GM13977 (cell line): ENCODE data around the gene CLSTN2.

Experiments
- DNase-seq: peaks from one replicate; pipeline ENCODE4 v3.0.0; 2012; ENCODE audit warnings: low spot score
- in situ Hi-C: fragments of 300-500 bp; cut with MboI; formaldehyde crosslinking; loops from one replicate; pipeline ENCODE4 v1.12.0; 2022; ENCODE audit warnings: low sequenced_read_pairs, low pct_unique_long_range_greater_than_20kb, mixed read lengths, inconsistent platforms; ENCODE audit not compliant: unreplicated experiment
- TF ChIP-seq, protein P1 (sequence below): IDR thresholded peaks from 2 replicates; pipeline ENCODE4 v1.5.1; 2012; ENCODE audit warnings: mild to moderate bottlenecking, control low read depth; ENCODE audit not compliant: insufficient read depth; ENCODE audit errors: extremely low read depth, missing control alignments

Gene CLSTN2

DNA sequence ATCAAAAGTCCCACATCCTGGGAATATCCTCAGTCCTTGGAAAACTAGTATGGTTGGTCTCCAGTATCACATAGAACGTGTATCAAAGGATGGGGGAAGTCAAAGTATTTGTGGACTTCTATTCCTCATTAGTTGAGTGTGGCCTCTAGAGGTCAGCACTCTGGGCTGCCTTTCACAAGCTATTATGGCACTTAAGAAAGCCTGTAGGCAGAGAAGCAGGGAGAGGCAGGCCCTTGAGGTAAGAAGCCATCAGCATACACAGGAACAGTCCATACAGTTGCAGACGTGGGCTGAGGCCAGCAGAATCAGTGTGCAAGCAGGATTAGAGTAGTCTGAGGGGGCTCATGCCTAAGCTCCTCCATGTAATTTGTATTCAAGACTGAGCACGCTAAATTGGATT, 341.7 kb downstream of the CLSTN2 start:
- TF ChIP-seq, protein P1, sequence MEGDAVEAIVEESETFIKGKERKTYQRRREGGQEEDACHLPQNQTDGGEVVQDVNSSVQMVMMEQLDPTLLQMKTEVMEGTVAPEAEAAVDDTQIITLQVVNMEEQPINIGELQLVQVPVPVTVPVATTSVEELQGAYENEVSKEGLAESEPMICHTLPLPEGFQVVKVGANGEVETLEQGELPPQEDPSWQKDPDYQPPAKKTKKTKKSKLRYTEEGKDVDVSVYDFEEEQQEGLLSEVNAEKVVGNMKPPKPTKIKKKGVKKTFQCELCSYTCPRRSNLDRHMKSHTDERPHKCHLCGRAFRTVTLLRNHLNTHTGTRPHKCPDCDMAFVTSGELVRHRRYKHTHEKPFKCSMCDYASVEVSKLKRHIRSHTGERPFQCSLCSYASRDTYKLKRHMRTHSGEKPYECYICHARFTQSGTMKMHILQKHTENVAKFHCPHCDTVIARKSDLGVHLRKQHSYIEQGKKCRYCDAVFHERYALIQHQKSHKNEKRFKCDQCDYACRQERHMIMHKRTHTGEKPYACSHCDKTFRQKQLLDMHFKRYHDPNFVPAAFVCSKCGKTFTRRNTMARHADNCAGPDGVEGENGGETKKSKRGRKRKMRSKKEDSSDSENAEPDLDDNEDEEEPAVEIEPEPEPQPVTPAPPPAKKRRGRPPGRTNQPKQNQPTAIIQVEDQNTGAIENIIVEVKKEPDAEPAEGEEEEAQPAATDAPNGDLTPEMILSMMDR: peak; percentile 47
- DNase-seq: no peak
- in situ Hi-C loops: no loop called here

DNA sequence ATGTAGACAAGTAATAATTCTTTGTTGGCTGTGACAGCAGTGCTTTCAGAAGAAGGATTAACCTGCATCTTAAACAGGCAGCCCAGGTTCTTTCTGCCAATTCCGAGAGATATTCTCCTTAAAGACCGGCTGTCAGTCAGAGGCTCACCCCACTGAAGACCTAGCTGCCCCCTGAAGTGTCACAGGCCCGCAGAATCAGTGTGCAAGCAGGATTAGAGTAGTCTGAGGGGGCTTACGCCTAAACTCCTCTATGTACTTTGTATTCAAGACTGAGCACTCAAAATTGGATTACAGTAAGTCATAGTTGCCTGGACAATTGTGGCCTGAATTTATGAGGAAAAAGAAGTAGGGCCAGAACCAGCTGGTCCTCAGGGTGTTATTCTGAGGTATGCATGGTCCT, 342.9 kb downstream of the CLSTN2 start:
- DNase-seq: no peak
- in situ Hi-C loops: no loop called here
- TF ChIP-seq, protein P1: no peak

DNA sequence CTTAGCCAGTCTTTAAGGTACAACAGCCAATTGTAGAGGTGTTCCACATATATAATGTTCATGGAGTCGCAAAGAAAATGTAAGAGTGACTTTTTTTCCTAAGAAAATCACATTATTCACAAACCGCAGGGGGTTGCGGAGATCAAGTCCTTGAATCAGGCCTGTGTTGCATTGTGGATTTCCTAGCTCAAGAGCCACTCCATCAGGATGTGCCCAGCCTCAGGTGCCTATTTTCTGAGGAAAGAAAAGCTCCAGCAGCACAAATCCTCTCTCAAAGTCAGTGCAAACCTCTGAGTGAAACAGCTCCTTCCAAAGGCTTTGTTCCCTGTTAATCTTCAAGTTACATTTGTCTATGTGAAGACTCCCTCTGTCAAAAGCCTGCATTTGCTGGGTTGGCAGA, 349.4 kb downstream of the CLSTN2 start:
- DNase-seq: no peak
- TF ChIP-seq, protein P1: no peak
- in situ Hi-C loops: no loop called here

DNA sequence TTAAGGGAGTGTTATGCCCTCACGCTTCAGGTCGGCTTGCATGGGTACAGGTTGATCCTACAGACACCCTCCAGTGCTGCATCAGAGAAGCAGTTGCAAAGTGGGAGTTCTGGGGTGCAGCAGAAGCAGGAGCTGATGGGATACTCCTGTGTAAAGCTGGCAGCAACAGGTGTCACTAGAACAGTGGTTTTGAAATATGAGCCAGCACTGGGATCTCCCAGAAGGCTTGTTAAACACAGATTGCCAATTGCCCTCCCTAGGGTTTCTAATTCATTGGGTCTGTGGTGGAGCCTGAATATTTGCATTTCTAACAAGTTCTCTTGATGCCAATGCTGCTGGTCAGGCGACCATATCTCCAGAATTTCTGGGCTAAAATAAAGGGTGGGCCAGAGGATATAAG, 350.4 kb downstream of the CLSTN2 start:
- TF ChIP-seq, protein P1: no peak
- DNase-seq: no peak
- in situ Hi-C loops: no loop called here

DNA sequence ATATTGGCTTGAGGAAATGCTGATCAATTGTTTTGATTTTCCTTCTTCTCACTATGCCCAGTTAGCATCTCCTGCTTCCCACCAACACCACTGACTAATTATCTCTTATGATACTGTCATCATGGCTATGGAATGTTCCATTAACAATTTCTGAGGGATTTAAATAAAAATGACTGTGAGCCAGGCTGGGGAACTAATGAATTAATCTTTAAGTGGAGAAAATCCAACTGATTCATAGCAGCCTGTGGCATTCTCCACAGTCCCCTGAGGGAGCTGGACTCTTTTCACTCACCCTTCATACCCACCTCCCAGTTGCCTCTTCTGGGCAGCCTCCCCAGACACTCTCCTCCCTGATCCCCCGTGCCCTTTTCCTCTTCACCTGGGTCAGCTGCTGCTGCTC, 353.6 kb downstream of the CLSTN2 start:
- TF ChIP-seq, protein P1: no peak
- in situ Hi-C loops: no loop called here
- no peak for DNase-seq

DNA sequence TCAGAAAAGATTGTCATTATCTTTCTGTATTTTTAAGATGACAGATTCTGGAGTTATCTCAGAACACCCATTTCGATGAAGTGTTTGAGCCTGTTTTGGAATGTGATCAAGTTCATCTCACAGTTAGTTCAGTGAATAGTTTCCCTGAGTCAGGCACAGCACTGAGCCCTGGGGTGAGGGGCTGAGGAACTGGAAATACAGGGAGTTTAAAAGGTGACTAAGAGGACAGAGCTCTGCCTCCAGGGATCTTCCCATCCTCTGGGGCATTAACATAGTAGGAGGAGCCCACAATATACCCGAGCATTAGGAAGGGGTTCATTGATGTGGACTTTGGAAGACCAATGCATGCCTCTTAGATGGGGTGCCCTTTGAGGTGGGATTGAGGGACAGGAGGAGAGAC, 355.1 kb downstream of the CLSTN2 start:
- TF ChIP-seq, protein P1: no peak
- no peak for DNase-seq
- in situ Hi-C loops: no loop called here

DNA sequence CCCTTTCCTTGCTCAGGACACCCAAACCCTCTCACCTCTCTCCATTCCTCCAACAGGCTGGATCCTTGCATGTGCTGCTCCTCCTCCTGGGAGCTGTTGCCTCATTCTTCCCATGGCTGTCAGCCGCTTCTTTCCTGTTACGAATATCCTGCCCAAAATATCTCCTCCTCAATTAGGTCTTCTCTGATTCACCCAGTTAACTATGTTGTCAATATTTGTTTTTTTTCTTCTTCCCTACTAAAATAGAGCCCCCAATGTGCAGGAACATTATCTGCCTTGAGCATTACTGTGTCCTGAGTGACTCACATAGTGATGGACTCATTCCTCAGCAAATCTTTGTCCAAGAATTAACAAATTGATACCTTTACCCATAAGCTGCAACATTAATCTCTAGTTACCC, 357.2 kb downstream of the CLSTN2 start:
- DNase-seq: no peak
- TF ChIP-seq, protein P1: no peak
- in situ Hi-C loops: no loop called here
